LHCN-M2 (cell line): Measurements from ENCODE around the gene NLRP12. TPM values are rescaled to one million over a fixed set of nuclear protein-coding genes. Genes with fewer than 3 reads are reported as not detected.
"Not testable (repeated sequence)": the region's sequence is repeated elsewhere in the genome, so short reads cannot be mapped to it uniquely, and the experiment has no call there.

Experiments used
- DNase-seq: peaks from one replicate; pipeline ENCODE4 v3.0.0-alpha.2; 2012; ENCODE audit warnings: low read depth
- polyA plus RNA-seq: library from polyadenylated mRNA; unstranded; fragments of >200 nt; gene quantifications from one replicate; pipeline ENCODE4 v1.2.1, GENCODE V29; 2012; ENCODE audit warnings: missing spikeins
- total RNA-seq: library from RNA; depleted of rRNA; stranded (reverse); fragments of >200 nt; gene quantifications from 2 replicates; pipeline ENCODE4 v1.2.3, GENCODE V29; 2014; rRNA removed

Gene NLRP12
- total RNA-seq: not detected in 2 replicates
- polyA plus RNA-seq: not detected

DNA sequence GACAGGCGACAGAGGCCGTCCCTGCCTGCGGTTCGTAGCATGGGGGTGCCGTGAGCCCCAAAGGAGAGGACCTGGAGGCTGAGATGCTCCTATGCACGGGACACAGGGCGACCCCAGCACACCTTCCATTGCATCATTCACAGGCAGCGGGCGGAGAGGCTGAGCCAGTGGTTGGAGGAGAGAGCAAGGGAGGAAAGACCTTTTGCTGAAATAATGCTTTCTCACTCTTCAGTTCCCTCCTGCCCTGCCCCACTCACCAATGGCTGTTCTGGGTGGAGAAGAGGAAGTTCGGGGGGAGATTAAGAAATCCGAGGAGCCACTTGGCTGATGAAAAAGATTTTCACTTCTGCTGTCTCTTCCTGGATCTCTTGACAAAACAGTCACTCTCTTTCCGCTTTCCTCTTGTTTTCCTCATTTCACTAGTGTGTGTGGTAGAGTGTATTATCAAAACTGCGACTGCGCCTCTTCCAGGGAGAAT, at the start of gene NLRP12:
Gene NLRP12, minus strand, starts transcription at position 181 of the 478 bp plus-strand sequence. Its CDS starts 140 bp downstream, at position 41.
- DNase-seq: no peak

GRCh38 chr19:53872762-53873161, 48.6 kb upstream of the NLRP12 start:
- DNase-seq: no peak

DNA sequence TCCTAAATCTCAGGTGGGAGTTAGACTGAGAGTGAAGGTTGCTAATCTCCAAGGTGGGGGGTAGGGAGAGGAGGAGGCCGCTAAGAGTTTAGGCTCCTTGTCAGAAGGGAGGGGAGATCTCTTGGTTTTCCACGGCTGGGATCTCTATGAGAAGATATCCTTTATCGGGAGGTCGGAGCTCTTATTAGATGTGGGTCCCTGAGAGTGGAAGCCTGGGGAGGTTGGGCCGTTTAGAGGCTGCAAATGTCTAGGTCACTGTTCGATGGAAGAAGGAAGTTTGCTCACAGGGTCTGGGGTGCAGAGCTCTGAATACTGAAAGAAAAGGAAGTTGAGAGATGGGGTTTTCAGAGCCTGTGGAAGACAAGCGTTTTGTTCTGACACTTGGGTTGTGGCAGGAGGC, 47.3 kb upstream of the NLRP12 start:
- DNase-seq: no peak

GRCh38 chr19:53870485-53870844, 46.4 kb upstream of the NLRP12 start:
- DNase-seq: no peak

GRCh38 chr19:53869805-53870484, 45.8 kb upstream of the NLRP12 start:
- not testable (repeated sequence) for DNase-seq

DNA sequence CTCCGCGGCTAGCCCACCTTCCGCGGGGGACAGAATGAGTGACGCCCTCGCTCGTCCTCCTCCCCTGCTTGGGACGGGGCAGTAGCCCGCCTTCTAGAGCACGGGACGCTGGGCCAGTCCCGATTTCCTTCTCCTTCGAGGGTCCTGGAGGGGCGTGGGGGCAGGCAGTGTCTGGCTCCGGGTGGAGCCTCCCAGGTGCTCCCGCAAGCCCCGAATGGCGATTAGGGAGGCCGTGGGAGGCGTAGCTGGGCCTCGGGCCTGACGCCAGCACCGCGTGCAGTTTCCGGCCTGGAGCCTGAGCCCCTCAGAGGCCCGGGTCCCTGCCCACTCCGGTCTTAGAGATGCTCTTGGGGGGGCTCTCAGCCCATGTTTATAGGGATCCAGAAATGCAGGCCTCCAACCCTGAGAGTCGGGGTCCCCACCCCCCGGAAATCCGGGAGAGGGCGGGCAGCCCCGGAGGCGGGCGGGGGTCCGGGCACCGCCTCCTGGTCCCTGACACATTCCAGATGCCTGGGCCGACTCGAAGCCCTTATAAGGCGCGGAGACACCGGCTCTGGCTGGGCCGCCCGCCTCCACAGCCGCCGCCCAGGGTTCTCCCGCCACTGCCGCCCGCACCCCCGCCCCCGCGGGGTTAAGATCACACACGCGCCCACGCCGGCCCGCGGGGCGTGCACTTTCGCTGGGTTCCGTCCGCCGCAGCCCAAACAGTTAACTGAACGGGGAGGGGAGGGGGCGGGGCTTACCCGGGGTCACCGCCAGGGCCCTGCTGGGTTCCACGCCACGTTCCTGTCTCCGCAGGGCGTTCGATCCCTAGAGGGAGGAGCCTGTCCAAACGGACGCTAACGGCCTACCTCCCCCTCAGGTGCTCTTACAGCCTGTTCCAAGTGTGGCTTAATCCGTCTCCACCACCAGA, 45.0 kb upstream of the NLRP12 start:
- peak; percentile 79 for DNase-seq

- peak; percentile 38 for DNase-seq
Measured at GRCh38 chr19:53868091-53868891, 44.2 kb upstream of the NLRP12 start.

DNA sequence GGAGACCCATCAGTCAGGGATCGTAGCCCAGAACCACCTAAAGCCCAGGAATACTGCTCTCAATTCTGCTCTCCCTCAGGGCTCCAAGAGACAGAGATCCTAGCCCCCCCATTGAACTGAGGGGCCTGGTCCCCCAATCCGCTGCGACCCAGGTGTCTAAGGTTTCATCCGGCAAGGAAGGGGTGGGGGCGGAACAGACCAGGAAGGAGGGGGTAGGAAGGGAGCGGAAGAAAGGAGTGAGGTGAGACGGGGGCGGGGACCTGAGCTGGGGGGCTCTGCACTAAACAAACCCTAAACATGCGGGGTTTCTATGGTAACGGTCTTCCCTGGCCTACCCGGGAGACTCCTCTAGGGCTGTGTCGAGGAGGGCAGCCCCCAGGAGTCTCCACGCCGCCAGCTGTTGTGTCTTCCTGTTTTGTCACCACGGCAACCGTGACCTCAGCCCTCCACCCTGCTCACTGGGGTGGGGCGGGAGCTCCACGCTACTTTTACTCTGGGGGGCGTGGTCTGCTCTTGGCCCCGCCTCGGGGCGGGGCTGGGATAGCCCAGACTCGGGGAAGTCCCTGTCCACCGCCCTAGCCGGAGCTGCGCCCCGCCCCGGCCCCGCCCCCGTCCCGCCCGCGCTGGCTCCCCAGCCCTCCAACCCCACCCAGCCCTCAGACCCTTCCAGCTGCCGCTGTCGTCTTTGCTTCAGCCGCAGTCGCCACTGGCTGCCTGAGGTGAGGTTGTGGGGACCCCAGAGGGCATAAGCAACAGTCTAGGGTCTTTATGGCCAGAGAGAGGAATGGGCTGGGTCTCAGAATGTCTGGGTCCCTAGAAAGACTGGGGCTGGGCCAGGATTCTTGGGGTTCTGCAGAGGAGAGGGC, 43.3 kb upstream of the NLRP12 start, which contains the start of gene MYADM:
Gene MYADM, plus strand, starts transcription at position 659 of the 866 bp plus-strand sequence. CDS start 5,647 bp downstream, outside the sequence.
- peak; percentile 98 for DNase-seq

DNA sequence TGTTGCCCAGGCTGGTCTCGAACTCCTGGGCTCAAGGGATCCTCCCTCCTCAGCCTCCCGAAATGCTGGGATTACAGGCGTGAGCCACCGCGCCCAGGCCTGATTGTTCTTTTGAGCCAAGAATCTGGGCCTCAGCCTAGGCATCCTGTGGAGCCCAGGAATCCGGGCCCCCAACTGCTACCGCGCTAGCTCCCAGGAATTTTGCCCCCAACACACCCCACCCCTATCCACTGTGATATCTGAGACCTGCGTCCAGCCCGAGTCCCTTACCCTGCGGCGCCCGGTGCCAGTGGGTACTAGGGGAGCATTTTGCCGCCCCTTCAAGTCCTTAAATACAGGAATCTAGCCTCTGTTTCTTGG, 42.7 kb upstream of the NLRP12 start:
- DNase-seq: no peak

GRCh38 chr19:53865918-53866864, 42.1 kb upstream of the NLRP12 start:
- peak; percentile 27 for DNase-seq

- DNase-seq: peak; percentile 13
Measured at GRCh38 chr19:53865523-53865917, 41.4 kb upstream of the NLRP12 start.

GRCh38 chr19:53864308-53864836, 40.3 kb upstream of the NLRP12 start:
- no peak for DNase-seq

GRCh38 chr19:53853707-53854106, 29.6 kb upstream of the NLRP12 start:
- DNase-seq: no peak

DNA sequence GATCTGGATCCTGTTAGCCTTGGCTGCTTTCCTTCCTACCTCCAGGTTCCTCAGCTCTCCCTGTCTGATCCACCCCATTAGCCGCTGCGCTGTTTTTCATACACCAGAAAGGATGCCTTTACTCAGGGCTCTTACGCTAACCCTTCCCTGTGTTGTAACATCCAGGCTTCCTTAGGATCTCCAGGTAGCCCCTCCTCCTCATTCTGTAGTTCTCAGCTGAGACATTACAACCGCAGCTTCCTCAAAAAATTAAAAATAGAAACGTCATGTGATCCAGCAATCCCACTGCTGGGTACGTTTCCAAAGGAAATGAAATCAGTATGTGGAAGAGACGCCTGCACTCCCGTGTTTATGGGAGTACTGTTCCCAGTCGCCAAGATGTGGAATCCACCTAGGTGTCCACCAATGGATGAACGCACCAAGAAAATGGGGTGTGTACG, 25.1 kb upstream of the NLRP12 start:
- no peak for DNase-seq

DNA sequence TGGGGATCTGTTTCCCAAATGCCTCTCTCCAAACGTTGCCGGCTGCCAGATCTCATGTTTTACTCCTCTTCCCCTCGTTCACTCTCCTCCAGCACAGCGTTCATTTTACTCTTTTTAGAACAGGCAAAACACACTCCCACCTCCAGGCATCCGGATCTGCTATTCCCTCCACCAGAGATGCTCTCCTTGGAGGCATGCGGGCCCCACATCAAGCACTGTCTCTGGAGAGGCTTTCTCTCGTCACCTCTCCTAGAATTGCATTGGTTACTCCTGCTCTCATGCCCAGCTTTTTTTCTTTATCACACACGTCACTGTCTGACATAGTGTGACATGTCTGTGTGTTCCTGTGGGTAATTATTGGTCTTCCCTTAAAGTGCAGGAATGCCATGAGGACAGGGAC, 23.4 kb upstream of the NLRP12 start:
- DNase-seq: no peak

DNA sequence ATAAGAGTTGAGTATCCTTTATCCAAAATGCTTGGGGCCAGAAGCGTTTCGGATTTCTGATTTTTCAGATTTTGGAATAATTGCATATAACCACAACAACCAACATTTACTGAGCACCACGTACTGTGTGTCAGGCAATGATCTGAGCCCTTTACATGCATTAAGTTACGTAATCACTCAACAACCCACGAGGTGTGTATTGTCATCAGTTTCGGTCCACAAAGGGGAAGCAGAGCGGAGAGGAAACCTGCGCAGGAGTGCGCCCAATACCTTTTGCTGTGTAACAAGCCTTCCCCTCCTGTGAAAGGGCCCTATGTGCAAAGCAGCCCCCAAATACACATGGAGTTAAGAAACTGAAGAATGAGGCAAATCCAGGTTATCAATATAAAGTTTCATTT, 20.7 kb upstream of the NLRP12 start:
- DNase-seq: no peak

DNA sequence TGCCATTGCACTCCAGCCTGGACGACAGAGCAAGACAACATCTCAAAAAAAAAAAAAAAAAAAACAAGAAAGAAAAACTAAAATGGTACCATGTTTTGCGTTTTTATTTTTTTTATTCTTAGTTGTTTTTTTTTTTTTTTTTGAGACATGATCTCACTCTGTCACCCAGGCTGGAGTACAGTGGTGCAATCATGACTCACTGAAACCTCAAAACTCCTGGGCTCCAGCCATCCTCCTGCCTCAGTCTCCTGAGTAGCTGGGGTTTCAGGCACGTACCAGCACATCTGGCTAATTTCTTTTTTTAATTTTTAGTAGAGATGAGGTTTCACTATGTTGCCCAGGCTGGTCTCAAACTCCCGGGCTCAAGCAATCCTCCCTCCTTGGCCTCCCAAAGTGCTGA, 16.8 kb upstream of the NLRP12 start:
- DNase-seq: peak; percentile 83

DNA sequence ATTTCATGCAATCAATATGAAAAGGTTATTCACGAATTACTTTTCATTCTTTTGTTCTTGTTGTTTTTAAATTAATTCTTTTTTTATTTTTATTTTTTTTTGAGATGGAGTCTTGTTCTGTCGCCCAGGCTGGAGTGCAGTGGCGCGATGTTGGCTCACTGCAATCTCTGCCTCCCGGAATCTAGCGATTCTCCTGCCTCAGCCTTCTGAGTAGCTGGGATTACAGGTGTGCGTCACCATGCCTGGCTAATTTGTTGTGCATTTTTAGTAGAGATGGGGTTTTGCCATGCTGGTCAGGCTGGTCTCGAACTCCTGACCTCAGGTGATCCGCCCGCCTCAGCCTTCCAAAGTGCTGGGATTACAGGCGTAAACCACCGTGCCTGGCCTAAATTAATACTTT, 16.1 kb upstream of the NLRP12 start:
- DNase-seq: not testable (repeated sequence)

DNA sequence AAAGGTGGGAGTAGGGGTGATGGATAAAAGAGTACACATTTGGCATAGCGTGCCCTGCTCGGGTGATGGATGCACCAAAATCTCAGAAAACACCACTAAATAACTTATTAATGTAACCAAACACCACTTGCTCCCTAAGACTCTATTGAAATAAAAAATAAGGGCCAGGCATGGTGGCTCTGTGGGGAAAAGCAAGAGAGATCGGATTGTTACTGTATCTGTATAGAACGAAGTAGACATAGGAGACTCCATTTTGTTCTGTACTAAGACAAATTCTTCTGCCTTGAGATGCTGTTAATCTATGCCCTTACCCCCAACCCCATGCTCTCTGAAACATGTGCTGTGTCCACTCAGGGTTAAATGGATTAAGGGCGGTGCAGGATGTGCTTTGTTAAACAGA, 14.3 kb upstream of the NLRP12 start:
- DNase-seq: not testable (repeated sequence)
